ENCODE data around the gene CPXM1. TPM values are rescaled to one million over a fixed set of nuclear protein-coding genes. Genes with fewer than 3 reads are reported as not detected.
A peak's percentile ranks its signal among the peaks of the same experiment; 100 is the strongest.
"Not testable (repeated sequence)": the region's sequence is repeated elsewhere in the genome, so short reads cannot be mapped to it uniquely, and the experiment has no call there.

CPXM1 gene
- polyA plus RNA-seq, 1 experiment: 9.0 TPM

- Histone ChIP-seq H3K27ac (ENCODE audit: low read depth, low read length) (peak overlapping the region; percentile 88), H3K9me3 (ENCODE audit: control insufficient read depth, insufficient read depth, low read length) (no peaks in the 10 kb centered on the region; the same call in 1 of the 2 replicates), H3K27me3 (ENCODE audit: control insufficient read depth, insufficient read depth, low read length) (no peaks in the 10 kb centered on the region), H3K4me3 (ENCODE audit: low read depth, low read length) (no peak overlapping the region)
- POLR2A ChIA-PET: no interaction called here
- CTCF ChIA-PET: no interaction called here
- DNase-seq (ENCODE audit: low read depth, low spot score): no peak
- no peak for TF ChIP-seq CTCF (IDR thresholded peaks at IDR 0.05; ENCODE audit: low read depth, low read length)
Observed at GRCh38 chr20:2815242-2815900, 14.9 kb upstream of the CPXM1 start.

DNA sequence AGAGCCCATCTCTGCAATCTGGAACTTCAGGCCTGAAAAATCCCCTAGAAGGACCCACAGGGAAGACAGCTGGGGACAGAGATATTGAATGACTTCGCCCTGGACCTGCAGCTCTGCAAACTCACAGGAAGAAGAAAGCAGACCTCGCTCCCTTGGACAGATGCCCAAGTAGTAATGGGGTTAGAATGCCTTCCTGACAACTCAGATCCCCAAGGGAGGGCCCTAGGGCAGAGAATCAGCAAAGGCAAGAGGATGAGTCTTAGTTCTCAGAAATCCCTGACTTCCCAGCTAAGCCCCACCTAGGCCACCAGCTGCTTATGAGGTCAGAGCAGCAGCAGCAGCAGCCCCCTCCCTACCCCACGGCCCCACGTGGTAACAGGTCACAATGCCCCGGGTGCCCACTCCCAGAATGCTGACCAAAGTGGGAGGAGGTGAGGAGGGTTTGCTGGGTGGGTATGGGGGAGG lies 14.2 kb upstream of the CPXM1 start, which contains the start of gene C20orf141:
TSS of gene C20orf141 (plus strand) at position 401 of the 465 bp plus-strand sequence. CDS start 198 bp downstream, outside the sequence.
- Histone ChIP-seq H3K4me3 (ENCODE audit: low read depth, low read length) (no peak within 1 kb of the TSS), H3K27me3 (ENCODE audit: control insufficient read depth, insufficient read depth, low read length) (no peaks in the 10 kb centered on the region), H3K9me3 (ENCODE audit: control insufficient read depth, insufficient read depth, low read length) (peaks cover 1% of the 10 kb centered on the region), H3K27ac (ENCODE audit: low read depth, low read length) (peak within 1 kb of the TSS; percentile 88)
- DNase-seq (ENCODE audit: low read depth, low spot score): peak; percentile 93
- TF ChIP-seq CTCF (IDR thresholded peaks at IDR 0.05; ENCODE audit: low read depth, low read length): no peak
- ChIA-PET POLR2A (no interaction called here), CTCF (no interaction called here)

GRCh38 chr20:2814076-2814475 lies 13.6 kb upstream of the CPXM1 start:
- DNase-seq (ENCODE audit: low read depth, low spot score): no peak
- TF ChIP-seq CTCF (IDR thresholded peaks at IDR 0.05; ENCODE audit: low read depth, low read length): no peak
- Histone ChIP-seq H3K27me3 (ENCODE audit: control insufficient read depth, insufficient read depth, low read length) (no peaks in the 10 kb centered on the region), H3K9me3 (ENCODE audit: control insufficient read depth, insufficient read depth, low read length) (peaks cover 4% of the 10 kb centered on the region), H3K4me3 (ENCODE audit: low read depth, low read length) (no peak overlapping the region), H3K27ac (ENCODE audit: low read depth, low read length) (peak overlapping the region; percentile 33)
- ChIA-PET CTCF (no interaction called here), POLR2A (interaction anchor here (0.7 kb wide), 1 partner anchor 13 kb away, joined by 3 read pairs; no protein-coding TSS in a partner anchor)

DNA sequence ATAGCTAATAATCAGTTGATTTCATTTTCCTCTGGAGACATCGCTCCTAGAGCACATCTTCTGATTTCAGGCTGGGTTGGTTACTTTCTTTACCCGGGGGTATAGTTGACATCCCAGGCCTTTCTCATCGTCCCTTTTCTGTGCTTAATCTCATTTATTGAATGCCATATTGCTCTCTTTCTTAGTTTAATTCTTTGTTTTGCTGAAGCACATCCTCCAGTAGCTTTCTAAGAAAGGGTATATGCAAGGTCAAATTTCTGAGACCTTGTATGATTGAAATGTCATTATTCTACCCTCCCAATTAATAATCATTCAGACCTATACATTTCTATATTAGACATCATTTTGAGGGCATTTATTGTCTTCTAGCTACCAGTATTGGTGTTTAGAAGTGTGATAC lies 11.8 kb upstream of the CPXM1 start:
- Histone ChIP-seq H3K27ac (ENCODE audit: low read depth, low read length) (no peak overlapping the region), H3K4me3 (ENCODE audit: low read depth, low read length) (no peak overlapping the region), H3K9me3 (ENCODE audit: control insufficient read depth, insufficient read depth, low read length) (peaks cover 4% of the 10 kb centered on the region), H3K27me3 (ENCODE audit: control insufficient read depth, insufficient read depth, low read length) (peaks cover 4% of the 10 kb centered on the region)
- TF ChIP-seq CTCF (IDR thresholded peaks at IDR 0.05; ENCODE audit: low read depth, low read length): no peak
- DNase-seq (ENCODE audit: low read depth, low spot score): no peak
- POLR2A ChIA-PET: interaction anchor here (0.7 kb wide), 1 partner anchor 17 kb away, joined by 3 read pairs; no protein-coding TSS in a partner anchor
- CTCF ChIA-PET: interaction anchor here (0.9 kb wide), 1 partner anchor 189 kb away, joined by 3 read pairs; no protein-coding TSS in a partner anchor

DNA sequence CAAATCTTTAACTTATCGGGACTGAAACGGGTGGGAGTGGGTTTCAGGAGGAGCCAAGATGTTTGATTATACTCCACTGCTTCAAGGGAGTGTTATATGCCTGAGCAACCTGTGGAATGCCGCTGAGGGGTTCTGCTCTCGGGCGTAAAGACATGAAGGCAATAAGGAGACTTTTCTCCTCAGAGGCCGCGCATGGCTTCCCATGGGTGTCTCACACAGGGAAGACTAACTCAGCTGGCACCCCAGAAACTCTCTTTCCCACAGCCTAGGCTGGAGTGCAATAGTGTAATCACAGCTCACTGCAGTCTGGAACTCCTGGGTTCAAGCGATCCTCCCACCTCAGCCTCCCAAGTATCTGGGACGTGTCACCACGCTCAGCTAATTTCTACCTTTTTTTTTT lies 9.3 kb upstream of the CPXM1 start:
- ChIA-PET CTCF (no interaction called here), POLR2A (interaction anchor here (0.7 kb wide), 2 partner anchors 14 to 842 kb away, joined by 5 to 10 read pairs; no protein-coding TSS in a partner anchor)
- DNase-seq (ENCODE audit: low read depth, low spot score): no peak
- Histone ChIP-seq H3K4me3 (ENCODE audit: low read depth, low read length) (no peak overlapping the region), H3K27ac (ENCODE audit: low read depth, low read length) (no peak overlapping the region), H3K27me3 (ENCODE audit: control insufficient read depth, insufficient read depth, low read length) (peaks cover 19% of the 10 kb centered on the region), H3K9me3 (ENCODE audit: control insufficient read depth, insufficient read depth, low read length) (peaks cover 4% of the 10 kb centered on the region)
- no peak for TF ChIP-seq CTCF (IDR thresholded peaks at IDR 0.05; ENCODE audit: low read depth, low read length)

DNA sequence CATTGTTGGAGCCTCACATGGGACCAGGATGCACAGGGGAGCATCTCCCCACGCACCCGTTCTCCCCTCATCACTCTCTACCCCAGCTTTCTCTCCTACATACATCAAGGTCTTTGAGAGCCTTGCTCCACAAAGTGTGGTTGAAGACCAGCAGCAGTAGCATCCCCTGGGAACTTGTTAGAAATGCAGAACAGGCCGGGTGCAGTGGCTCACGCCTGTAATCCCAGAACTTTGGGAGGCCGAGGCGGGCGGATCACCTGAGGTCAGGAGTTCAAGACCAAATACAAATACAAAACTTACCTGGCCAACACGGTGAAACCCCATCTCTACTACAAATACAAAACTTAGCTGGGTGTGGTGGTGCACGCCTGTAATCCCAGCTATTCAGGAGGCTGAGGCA lies 7.5 kb upstream of the CPXM1 start:
- CTCF ChIA-PET; DNase-seq (ENCODE audit: low read depth, low spot score); H3K27ac ChIP-seq (ENCODE audit: low read depth, low read length); H3K4me3 ChIP-seq (ENCODE audit: low read depth, low read length); H3K9me3 ChIP-seq (ENCODE audit: control insufficient read depth, insufficient read depth, low read length); POLR2A ChIA-PET: not testable (repeated sequence)
- peaks cover 35% of the 10 kb centered on the region for H3K27me3 ChIP-seq (ENCODE audit: control insufficient read depth, insufficient read depth, low read length)
